Gastrocnemius medialis (tissue), 4 donors: Measurements from ENCODE around the gene RND2.

Experiments
- POLR2A ChIP-seq, 2 donors: fragments of 450-650 bp; IDR thresholded peaks; one replicate each; pipeline ENCODE4 v1.6.1; 2017; ENCODE audit warnings: antibody characterized with exemption in 2 of 2, mild to moderate bottlenecking in 2 of 2, moderate library complexity in 2 of 2
- TF ChIP-seq, protein P1 (sequence below), 5 experiments: fragments of 450-650 bp in 3 of 5; fragments of 200-600 bp in 2 of 5; sonication (generic) in 2 of 5; IDR thresholded peaks in 4 of 5; conservative IDR thresholded peaks in 1 of 5; 1 replicate in 4 of 5; 2 replicates in 1 of 5; pipeline ENCODE4 v1.5.1; 2016 to 2019; ENCODE audit warnings: antibody characterized with exemption in 5 of 5, mild to moderate bottlenecking in 3 of 5, moderate library complexity in 3 of 5

DNA sequence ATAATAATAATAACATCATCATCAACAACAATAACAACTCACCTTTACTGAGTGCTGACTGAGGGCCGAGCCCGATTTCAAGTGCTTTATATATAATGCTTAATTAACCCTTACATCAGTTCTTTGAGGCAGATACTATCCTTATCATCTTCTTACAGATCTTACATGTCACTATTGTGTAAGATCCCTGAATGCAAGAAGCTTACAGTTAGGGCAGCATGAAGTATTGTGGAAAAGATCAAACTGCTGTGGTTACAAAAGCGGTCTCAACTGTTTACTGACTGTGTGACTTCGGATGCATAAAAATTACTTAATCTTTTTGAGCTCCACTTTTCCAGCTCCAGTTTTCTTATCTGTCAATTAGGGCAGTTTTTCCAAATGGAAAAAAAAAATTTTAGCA, 6.1 kb upstream of the RND2 start:
- TF ChIP-seq, protein P1, sequence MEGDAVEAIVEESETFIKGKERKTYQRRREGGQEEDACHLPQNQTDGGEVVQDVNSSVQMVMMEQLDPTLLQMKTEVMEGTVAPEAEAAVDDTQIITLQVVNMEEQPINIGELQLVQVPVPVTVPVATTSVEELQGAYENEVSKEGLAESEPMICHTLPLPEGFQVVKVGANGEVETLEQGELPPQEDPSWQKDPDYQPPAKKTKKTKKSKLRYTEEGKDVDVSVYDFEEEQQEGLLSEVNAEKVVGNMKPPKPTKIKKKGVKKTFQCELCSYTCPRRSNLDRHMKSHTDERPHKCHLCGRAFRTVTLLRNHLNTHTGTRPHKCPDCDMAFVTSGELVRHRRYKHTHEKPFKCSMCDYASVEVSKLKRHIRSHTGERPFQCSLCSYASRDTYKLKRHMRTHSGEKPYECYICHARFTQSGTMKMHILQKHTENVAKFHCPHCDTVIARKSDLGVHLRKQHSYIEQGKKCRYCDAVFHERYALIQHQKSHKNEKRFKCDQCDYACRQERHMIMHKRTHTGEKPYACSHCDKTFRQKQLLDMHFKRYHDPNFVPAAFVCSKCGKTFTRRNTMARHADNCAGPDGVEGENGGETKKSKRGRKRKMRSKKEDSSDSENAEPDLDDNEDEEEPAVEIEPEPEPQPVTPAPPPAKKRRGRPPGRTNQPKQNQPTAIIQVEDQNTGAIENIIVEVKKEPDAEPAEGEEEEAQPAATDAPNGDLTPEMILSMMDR (IDR thresholded peaks at IDR 0.05 in 4 of 5, conservative IDR thresholded peaks at IDR 0.05 in 1 of 5): no peak
- no peak for TF ChIP-seq POLR2A (IDR thresholded peaks at IDR 0.05)
